ENCODE measurements around the gene SFTPD. TPM values are rescaled to one million over a fixed set of nuclear protein-coding genes. Genes with fewer than 3 reads are reported as not detected.

SFTPD gene
- total and polyA plus RNA-seq, 12 donors = 0.24 to 1.0 (median 0.70) TPM; not detected in 4

DNA sequence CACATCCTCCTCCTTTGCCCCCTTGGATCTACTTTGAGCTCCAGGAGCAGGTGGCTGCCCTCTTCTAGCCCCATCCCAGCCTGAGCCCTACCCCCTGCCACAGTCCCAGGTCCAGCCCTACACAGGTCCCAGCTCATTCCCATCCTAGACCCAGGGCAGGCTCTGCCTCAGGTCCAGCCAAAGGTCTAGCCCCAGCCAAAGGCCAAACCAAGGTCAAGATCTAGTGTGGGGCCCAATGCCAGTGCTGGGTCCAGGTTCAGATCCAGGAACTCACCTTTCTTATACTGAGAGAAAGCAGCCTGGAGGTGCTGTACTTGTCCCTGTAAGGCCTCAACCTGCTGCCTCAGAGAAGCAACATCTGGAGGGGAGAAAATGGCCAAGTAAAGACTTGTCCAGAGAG is 8.5 kb downstream of the SFTPD start:
- Histone ChIP-seq H3K27ac (no peak overlapping the region), H3K27me3 (no peaks in the 10 kb centered on the region), H3K4me1 (replicated peaks in 1 of 2) (no peaks in the 10 kb centered on the region), H3K36me3 (replicated peaks in 1 of 2) (no peaks in the 10 kb centered on the region), H3K9me3 (replicated peaks in 1 of 3) (no peaks in the 10 kb centered on the region), H3K4me3 (no peak overlapping the region)
- intact Hi-C loops (cut with DNase I) = no loop called here
- TF ChIP-seq, protein P1, sequence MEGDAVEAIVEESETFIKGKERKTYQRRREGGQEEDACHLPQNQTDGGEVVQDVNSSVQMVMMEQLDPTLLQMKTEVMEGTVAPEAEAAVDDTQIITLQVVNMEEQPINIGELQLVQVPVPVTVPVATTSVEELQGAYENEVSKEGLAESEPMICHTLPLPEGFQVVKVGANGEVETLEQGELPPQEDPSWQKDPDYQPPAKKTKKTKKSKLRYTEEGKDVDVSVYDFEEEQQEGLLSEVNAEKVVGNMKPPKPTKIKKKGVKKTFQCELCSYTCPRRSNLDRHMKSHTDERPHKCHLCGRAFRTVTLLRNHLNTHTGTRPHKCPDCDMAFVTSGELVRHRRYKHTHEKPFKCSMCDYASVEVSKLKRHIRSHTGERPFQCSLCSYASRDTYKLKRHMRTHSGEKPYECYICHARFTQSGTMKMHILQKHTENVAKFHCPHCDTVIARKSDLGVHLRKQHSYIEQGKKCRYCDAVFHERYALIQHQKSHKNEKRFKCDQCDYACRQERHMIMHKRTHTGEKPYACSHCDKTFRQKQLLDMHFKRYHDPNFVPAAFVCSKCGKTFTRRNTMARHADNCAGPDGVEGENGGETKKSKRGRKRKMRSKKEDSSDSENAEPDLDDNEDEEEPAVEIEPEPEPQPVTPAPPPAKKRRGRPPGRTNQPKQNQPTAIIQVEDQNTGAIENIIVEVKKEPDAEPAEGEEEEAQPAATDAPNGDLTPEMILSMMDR (IDR thresholded peaks at IDR 0.05) = no peak
- no peak for TF ChIP-seq POLR2A (IDR thresholded peaks at IDR 0.05)
- no peak for DNase-seq

DNA sequence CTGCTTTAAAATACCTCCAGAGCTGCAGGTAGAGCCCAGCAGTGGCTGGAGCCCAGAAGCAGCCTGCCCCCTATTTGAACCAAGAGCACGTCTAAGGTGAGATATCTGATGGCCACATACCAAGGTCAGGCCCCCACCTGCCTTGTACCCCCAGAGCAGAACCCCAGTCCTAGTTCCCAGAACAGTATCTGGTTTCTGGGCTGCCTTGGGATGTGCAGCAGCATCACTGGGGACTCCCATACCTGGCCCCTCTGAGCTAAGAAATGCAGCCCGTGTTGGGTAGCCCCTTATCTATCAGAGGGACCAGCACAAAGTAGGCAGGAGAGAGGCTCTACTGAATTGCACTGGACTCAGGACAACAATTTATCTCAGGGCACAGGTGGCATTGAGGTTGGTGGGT is 8.9 kb downstream of the SFTPD start:
- WGBS, 4 donors = 78 to 92% (median 84%) methylated on average over 2 of the region's 2 CpGs
- Histone ChIP-seq H3K4me1 (replicated peaks in 1 of 2) (no peaks in the 10 kb centered on the region), H3K27ac (no peak overlapping the region), H3K4me3 (no peak overlapping the region), H3K27me3 (no peaks in the 10 kb centered on the region), H3K36me3 (replicated peaks in 1 of 2) (no peaks in the 10 kb centered on the region), H3K9me3 (replicated peaks in 1 of 3) (no peaks in the 10 kb centered on the region)
- TF ChIP-seq POLR2A (IDR thresholded peaks at IDR 0.05) = no peak
- TF ChIP-seq, protein P1 (IDR thresholded peaks at IDR 0.05) = no peak
- peak in 1 of 7 donors; percentile 13 for DNase-seq
- intact Hi-C loops (cut with DNase I) = no loop called here

DNA sequence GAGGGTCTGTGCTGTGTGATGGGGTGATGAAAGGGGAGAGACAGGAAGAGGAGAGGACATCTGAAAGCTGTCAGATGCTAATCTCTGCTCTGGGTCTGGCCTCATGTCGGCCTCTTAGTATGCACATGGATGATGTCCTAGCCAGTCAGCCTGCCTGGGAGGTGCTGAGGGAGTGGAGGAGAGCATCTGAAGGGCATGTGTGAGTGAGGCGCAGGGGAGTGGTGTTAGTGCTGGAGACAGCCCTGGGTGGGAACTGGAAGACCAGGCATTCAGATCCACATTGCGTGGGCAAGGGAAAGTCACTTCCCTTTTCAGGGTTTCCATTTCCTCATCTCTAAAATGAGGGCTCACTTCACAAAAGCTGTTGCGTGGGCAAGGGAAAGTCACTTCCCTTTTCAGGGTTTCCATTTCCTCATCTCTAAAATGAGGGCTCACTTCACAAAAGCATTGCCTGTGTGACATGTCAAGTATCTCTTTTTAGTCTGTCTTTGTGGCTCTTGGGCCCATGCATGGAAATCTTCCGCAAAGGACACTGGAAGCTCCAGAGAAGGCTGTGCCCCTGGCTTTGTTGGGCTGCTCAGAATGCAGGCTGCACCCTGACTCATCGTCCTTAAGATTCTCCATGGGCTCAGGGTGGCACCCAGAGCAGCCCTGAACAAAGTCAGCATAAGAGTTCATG is 10.0 kb downstream of the SFTPD start:
- H3K4me3 ChIP-seq = no peak overlapping the region
- DNase-seq = peak in 6 of 7 donors; percentile 40 to 69 (median 50)
- WGBS, 4 donors = 60 to 82% (median 67%) methylated on average over 6 of the region's 6 CpGs
- no peak for TF ChIP-seq POLR2A (IDR thresholded peaks at IDR 0.05)
- TF ChIP-seq, protein P1 (IDR thresholded peaks at IDR 0.05) = no peak
- no peaks in the 10 kb centered on the region for H3K27me3 ChIP-seq
- no peaks in the 10 kb centered on the region for H3K36me3 ChIP-seq (replicated peaks in 1 of 2)
- H3K9me3 ChIP-seq (replicated peaks in 1 of 3) = no peaks in the 10 kb centered on the region
- no peaks in the 10 kb centered on the region for H3K4me1 ChIP-seq (replicated peaks in 1 of 2)
- peak overlapping the region in 1 of 5 donors; percentile 50 for H3K27ac ChIP-seq
- intact Hi-C loops (cut with DNase I) = no loop called here

DNA sequence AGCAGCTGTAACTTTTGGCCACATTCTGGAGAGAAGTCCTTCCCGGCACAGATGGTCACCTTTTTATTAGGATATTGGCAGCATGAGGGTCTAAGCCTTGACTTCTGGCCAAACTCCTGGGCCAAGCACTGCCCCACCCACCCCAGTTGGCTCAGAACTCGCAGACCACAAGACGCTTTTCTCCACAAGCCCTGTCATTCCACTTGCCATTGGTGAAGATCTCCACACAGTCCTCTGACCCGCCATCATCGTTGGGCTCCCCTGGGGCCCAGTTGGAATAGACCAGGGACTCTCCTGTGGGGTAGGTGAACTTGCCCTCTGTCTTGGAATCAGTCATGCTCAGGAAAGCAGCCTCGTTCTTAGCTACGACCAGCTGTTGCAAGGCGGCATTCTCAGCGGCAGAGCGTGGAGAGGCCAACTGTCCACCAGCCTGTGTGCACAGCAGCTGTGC is 11.2 kb downstream of the SFTPD start:
- WGBS, 4 donors = 86 to 89% (median 88%) methylated on average over 8 to 10 of the region's 10 CpGs
- TF ChIP-seq, protein P1 (IDR thresholded peaks at IDR 0.05) = no peak
- Histone ChIP-seq H3K4me1 (replicated peaks in 1 of 2) (no peaks in the 10 kb centered on the region), H3K27ac (no peak overlapping the region), H3K36me3 (replicated peaks in 1 of 2) (no peaks in the 10 kb centered on the region), H3K27me3 (no peaks in the 10 kb centered on the region), H3K4me3 (no peak overlapping the region), H3K9me3 (replicated peaks in 1 of 3) (no peaks in the 10 kb centered on the region)
- DNase-seq = peak in 1 of 7 donors; percentile 38
- intact Hi-C loops (cut with DNase I) = no loop called here
